HepG2 (cell line): ENCODE measurements around the gene DPP3. TPM values are rescaled to one million over a fixed set of nuclear protein-coding genes. Genes with fewer than 3 reads are reported as not detected.
A peak's percentile ranks its signal among the peaks of the same experiment; 100 is the strongest.

Experiments
- AHDC1 ChIP-seq: sonication (generic); formaldehyde crosslinking; IDR thresholded peaks from 2 replicates; pipeline ENCODE4 v1.5.1; 2020; ENCODE audit warnings: mild to moderate bottlenecking, missing genetic modification reagents, borderline replicate concordance
- BCL3 ChIP-seq: sonication (generic); formaldehyde crosslinking; IDR thresholded peaks from 2 replicates; pipeline ENCODE4 v1.5.1; 2020; ENCODE audit warnings: mild to moderate bottlenecking, missing genetic modification reagents, moderate library complexity
- FOXM1 ChIP-seq: sonication (generic); formaldehyde crosslinking; IDR thresholded peaks from 2 replicates; pipeline ENCODE4 v1.5.0; 2020; ENCODE audit warnings: missing genetic modification reagents
- JUNB ChIP-seq: sonication (generic); formaldehyde crosslinking; IDR thresholded peaks from 2 replicates; pipeline ENCODE4 v1.8.0; 2022; ENCODE audit warnings: missing genetic modification reagents, mild to moderate bottlenecking, borderline replicate concordance
- MXD4 ChIP-seq: IDR thresholded peaks from 2 replicates; pipeline ENCODE4 v1.6.1; 2016; ENCODE audit warnings: mild to moderate bottlenecking, missing biosample characterization, missing genetic modification reagents
- MXI1 ChIP-seq: IDR thresholded peaks from 3 replicates; pipeline ENCODE4 v1.6.1; 2012; ENCODE audit warnings: low read depth, low read length, inconsistent platforms, borderline replicate concordance
- NR0B2 ChIP-seq: sonication (generic); formaldehyde crosslinking; IDR thresholded peaks from 2 replicates; pipeline ENCODE4 v1.4.0; 2020; ENCODE audit warnings: mild to moderate bottlenecking, missing genetic modification reagents
- POGZ ChIP-seq: sonication (generic); formaldehyde crosslinking; IDR thresholded peaks from 2 replicates; pipeline ENCODE4 v1.4.0; 2020; ENCODE audit warnings: mild to moderate bottlenecking, missing genetic modification reagents
- RFX5 ChIP-seq: IDR thresholded peaks from 2 replicates; pipeline ENCODE4 v1.6.1; 2011; ENCODE audit warnings: low read depth, low read length, improper control_type of control experiment
- SKI ChIP-seq: fragments of 450-650 bp; IDR thresholded peaks from one replicate; pipeline ENCODE4 v1.6.1; 2018; ENCODE audit warnings: mild to moderate bottlenecking; ENCODE audit not compliant: partially characterized antibody
- SRY ChIP-seq: sonication (generic); formaldehyde crosslinking; IDR thresholded peaks from 2 replicates; pipeline ENCODE4 v1.8.0; 2022; ENCODE audit warnings: mild to moderate bottlenecking, missing genetic modification reagents
- ZBTB1 ChIP-seq: sonication (generic); formaldehyde crosslinking; IDR thresholded peaks from 2 replicates; pipeline ENCODE4 v1.4.0; 2020; ENCODE audit warnings: missing genetic modification reagents, borderline replicate concordance
- ZNF275 ChIP-seq: sonication (generic); formaldehyde crosslinking; IDR thresholded peaks from 2 replicates; pipeline ENCODE4 v1.8.0; 2022; ENCODE audit warnings: missing genetic modification reagents, mild to moderate bottlenecking, inconsistent platforms, borderline replicate concordance
- ZNF567 ChIP-seq: sonication (generic); formaldehyde crosslinking; IDR thresholded peaks from 2 replicates; pipeline ENCODE4 v1.8.1; 2023; ENCODE audit warnings: mild to moderate bottlenecking, missing genetic modification reagents, borderline replicate concordance
- polyA plus RNA-seq, 8 experiments: library from polyadenylated mRNA; depleted of rRNA in 3 of 8; stranded (reverse) in 7 of 8; unstranded in 1 of 8; fragments of >200 nt; fragmentation: Illumina TruSeq in 4 of 8; extraction: Trizol in 4 of 8; gene quantifications; 2 replicates each; pipeline versions ENCODE4 v1.2.1 to v1.2.3, GENCODE V29; 2011 to 2016; ENCODE audit warnings: low read depth in 4 of 8, missing spikeins in 1 of 8, mixed read lengths in 1 of 8; ENCODE audit not compliant: insufficient read depth in 1 of 8
- total RNA-seq, 5 experiments: library from RNA; depleted of rRNA; stranded (reverse); fragments of >200 nt; fragmentation: Illumina TruSeq; extraction: Trizol; gene quantifications; 2 replicates each; pipeline ENCODE4 v1.2.3, GENCODE V29; 2016; ENCODE audit warnings: low read depth in 1 of 5
- TF ChIP-seq, protein P1 (sequence below): sonication (generic); formaldehyde crosslinking; IDR thresholded peaks from 2 replicates; pipeline ENCODE4 v1.5.0; 2020; ENCODE audit warnings: mild to moderate bottlenecking, missing genetic modification reagents

Gene DPP3
- total and polyA plus RNA-seq, 2 of the 13 experiments (the other 11 are each of a cell fraction or from before 2014, with no cell fraction given) = 38.4 to 59.8 TPM

GRCh38 chr11:66480117-66480938 is at the start of gene DPP3 (continued):
- TF ChIP-seq SRY (CRISPR knock-in tag) (peak; percentile 87; the same call in 1 of the 2 replicates), MXD4 (CRISPR knock-in tag) (peak; percentile 92), AHDC1 (CRISPR knock-in tag) (no peak), MXI1 (peak; percentile 92; the same call in 2 of the 3 replicates), ZNF567 (CRISPR knock-in tag) (no peak), FOXM1 (CRISPR knock-in tag) (no peak), SKI (no peak), RFX5 (no peak), NR0B2 (peak; percentile 85; the same call in 1 of the 2 replicates), ZNF275 (CRISPR knock-in tag) (peak; percentile 48; the same call in 1 of the 2 replicates), JUNB (CRISPR knock-in tag) (no peak), POGZ (CRISPR knock-in tag) (no peak), BCL3 (CRISPR knock-in tag) (no peak), ZBTB1 (no peak)
- TF ChIP-seq, protein P1, sequence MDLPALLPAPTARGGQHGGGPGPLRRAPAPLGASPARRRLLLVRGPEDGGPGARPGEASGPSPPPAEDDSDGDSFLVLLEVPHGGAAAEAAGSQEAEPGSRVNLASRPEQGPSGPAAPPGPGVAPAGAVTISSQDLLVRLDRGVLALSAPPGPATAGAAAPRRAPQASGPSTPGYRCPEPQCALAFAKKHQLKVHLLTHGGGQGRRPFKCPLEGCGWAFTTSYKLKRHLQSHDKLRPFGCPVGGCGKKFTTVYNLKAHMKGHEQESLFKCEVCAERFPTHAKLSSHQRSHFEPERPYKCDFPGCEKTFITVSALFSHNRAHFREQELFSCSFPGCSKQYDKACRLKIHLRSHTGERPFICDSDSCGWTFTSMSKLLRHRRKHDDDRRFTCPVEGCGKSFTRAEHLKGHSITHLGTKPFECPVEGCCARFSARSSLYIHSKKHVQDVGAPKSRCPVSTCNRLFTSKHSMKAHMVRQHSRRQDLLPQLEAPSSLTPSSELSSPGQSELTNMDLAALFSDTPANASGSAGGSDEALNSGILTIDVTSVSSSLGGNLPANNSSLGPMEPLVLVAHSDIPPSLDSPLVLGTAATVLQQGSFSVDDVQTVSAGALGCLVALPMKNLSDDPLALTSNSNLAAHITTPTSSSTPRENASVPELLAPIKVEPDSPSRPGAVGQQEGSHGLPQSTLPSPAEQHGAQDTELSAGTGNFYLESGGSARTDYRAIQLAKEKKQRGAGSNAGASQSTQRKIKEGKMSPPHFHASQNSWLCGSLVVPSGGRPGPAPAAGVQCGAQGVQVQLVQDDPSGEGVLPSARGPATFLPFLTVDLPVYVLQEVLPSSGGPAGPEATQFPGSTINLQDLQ (CRISPR knock-in tag) = peak; percentile 92; the same call in 1 of the 2 replicates
